ENCODE data around the gene SIRT7. TPM values are rescaled to one million over a fixed set of nuclear protein-coding genes. Genes with fewer than 3 reads are reported as not detected.

Gene SIRT7
- total RNA-seq, 1 donor from 2014 or later, result 22.6 TPM

GRCh38 chr17:81927653-81928543 is 9.9 kb upstream of the SIRT7 start, which contains the start of gene MAFG:
Gene MAFG, minus strand, starts transcription at chr17:81927735. Its CDS starts 4,550 bp downstream, at chr17:81923185.
- TF ChIP-seq, protein P1, sequence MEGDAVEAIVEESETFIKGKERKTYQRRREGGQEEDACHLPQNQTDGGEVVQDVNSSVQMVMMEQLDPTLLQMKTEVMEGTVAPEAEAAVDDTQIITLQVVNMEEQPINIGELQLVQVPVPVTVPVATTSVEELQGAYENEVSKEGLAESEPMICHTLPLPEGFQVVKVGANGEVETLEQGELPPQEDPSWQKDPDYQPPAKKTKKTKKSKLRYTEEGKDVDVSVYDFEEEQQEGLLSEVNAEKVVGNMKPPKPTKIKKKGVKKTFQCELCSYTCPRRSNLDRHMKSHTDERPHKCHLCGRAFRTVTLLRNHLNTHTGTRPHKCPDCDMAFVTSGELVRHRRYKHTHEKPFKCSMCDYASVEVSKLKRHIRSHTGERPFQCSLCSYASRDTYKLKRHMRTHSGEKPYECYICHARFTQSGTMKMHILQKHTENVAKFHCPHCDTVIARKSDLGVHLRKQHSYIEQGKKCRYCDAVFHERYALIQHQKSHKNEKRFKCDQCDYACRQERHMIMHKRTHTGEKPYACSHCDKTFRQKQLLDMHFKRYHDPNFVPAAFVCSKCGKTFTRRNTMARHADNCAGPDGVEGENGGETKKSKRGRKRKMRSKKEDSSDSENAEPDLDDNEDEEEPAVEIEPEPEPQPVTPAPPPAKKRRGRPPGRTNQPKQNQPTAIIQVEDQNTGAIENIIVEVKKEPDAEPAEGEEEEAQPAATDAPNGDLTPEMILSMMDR (IDR thresholded peaks at IDR 0.05; ENCODE audit: unreplicated experiment), result peak; percentile 38
- peaks cover under 1% of the 10 kb centered on the region for H3K36me3 Mint-ChIP-seq
- no peaks in the 10 kb centered on the region for H3K27me3 Mint-ChIP-seq (ENCODE audit: low read depth)
- peak within 1 kb of the TSS; percentile 78 for H3K4me3 Mint-ChIP-seq
- DNase-seq (ENCODE audit: low spot score in 2 of 2, unreplicated experiment in 2 of 2), result peak; percentile 97 to 98
- peak within 1 kb of the TSS; percentile 97 for H3K27ac Mint-ChIP-seq
- peaks cover 33% of the 10 kb centered on the region for H3K4me1 Mint-ChIP-seq
- no peaks in the 10 kb centered on the region for H3K9me3 Mint-ChIP-seq

- Mint-ChIP-seq H3K9me3 (no peaks in the 10 kb centered on the region), H3K4me1 (peaks cover 36% of the 10 kb centered on the region), H3K27ac (no peak overlapping the region), H3K27me3 (ENCODE audit: low read depth) (no peaks in the 10 kb centered on the region), H3K36me3 (peaks cover 3% of the 10 kb centered on the region), H3K4me3 (peak overlapping the region; percentile 56)
- DNase-seq (ENCODE audit: low spot score in 2 of 2, unreplicated experiment in 2 of 2), result no peak
- TF ChIP-seq, protein P1 (IDR thresholded peaks at IDR 0.05; ENCODE audit: unreplicated experiment), result no peak
These were observed 9.2 kb upstream of the SIRT7 start for GRCh38 chr17:81927152-81927652.

GRCh38 chr17:81926451-81927151 is 8.6 kb upstream of the SIRT7 start:
- Mint-ChIP-seq H3K4me1 (peaks cover 36% of the 10 kb centered on the region), H3K9me3 (no peaks in the 10 kb centered on the region), H3K27ac (peak overlapping the region; percentile 97), H3K36me3 (peaks cover 3% of the 10 kb centered on the region), H3K4me3 (peak overlapping the region; percentile 78), H3K27me3 (ENCODE audit: low read depth) (no peaks in the 10 kb centered on the region)
- DNase-seq (ENCODE audit: low spot score in 2 of 2, unreplicated experiment in 2 of 2), result peak; percentile 50 to 76
- TF ChIP-seq, protein P1 (IDR thresholded peaks at IDR 0.05; ENCODE audit: unreplicated experiment), result no peak

DNA sequence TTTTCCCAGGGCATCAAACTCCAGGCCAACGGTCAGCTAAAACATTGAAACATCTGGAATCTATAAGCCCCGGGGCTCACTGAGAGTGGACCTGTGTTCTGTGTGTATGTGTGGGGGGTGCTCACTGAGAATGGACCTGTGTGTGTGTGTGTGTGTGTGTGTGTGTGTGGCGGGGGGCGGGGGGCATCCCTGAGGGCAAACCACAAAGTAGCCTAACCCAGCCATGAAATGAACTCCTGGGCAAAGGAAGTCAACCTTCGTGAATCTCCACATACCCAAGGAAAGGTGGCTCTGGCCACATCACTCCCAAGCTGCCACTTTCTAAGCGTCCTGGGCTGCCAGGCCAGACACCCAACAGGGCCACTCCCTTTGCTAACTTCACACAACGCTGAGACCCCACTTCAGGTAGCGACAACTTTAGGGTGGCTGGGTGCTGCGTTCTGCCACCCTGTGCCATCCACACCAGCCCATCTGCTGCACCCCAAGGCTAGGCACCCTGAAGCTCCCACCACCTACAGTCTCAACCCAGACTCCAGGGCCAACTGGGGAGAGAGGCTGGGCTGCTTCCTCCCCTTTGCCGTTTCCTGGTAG is 8.0 kb upstream of the SIRT7 start:
- Mint-ChIP-seq H3K27me3 (ENCODE audit: low read depth) (no peaks in the 10 kb centered on the region), H3K36me3 (peaks cover 6% of the 10 kb centered on the region), H3K9me3 (no peaks in the 10 kb centered on the region), H3K4me1 (peaks cover 34% of the 10 kb centered on the region), H3K4me3 (peak overlapping the region; percentile 78), H3K27ac (peak overlapping the region; percentile 97)
- DNase-seq (ENCODE audit: low spot score in 2 of 2, unreplicated experiment in 2 of 2), result no peak
- TF ChIP-seq, protein P1 (IDR thresholded peaks at IDR 0.05; ENCODE audit: unreplicated experiment), result no peak

Measured in mesothelial cell of epicardium (in vitro differentiated cells).